ENCODE measurements around the gene CDH13. TPM values are rescaled to one million over a fixed set of nuclear protein-coding genes. Genes with fewer than 3 reads are reported as not detected.

CDH13 gene
- total and polyA plus RNA-seq, 2 donors (not counting 1 experiment from before 2014, with no cell fraction given) = 27.6 to 96.7 TPM

GRCh38 chr16:83272843-83273242, 646.1 kb downstream of the CDH13 start:
- Histone ChIP-seq H3K27ac (ENCODE audit: insufficient read depth, low read length) (no peak overlapping the region), H3K9ac (ENCODE audit: insufficient read depth, low read length) (no peak overlapping the region), H3K79me2 (ENCODE audit: control insufficient read depth, insufficient read depth, low read length) (no peaks in the 10 kb centered on the region), H3K27me3 (ENCODE audit: control insufficient read depth, insufficient read depth, low read length) (no peaks in the 10 kb centered on the region), H3K4me1 (ENCODE audit: control insufficient read depth, extremely low read depth, insufficient read depth, low read length) (no peaks in the 10 kb centered on the region), H4K20me1 (ENCODE audit: control insufficient read depth, extremely low read depth, insufficient read depth, low read length) (no peaks in the 10 kb centered on the region), H3K4me3 (replicated peaks in 1 of 4; ENCODE audit: control extremely low read depth in 1 of 4, insufficient read depth in 1 of 4, low read depth in 3 of 4, low read length in 4 of 4) (no peak overlapping the region), H2AFZ (ENCODE audit: low read length) (no peak overlapping the region), H3K36me3 (ENCODE audit: control insufficient read depth, insufficient read depth, low read length) (no peaks in the 10 kb centered on the region), H3K4me2 (ENCODE audit: extremely low read depth, insufficient read depth, low read length) (no peak overlapping the region), H3K9me3 (ENCODE audit: control insufficient read depth, insufficient read depth, low read depth, low read length) (no peaks in the 10 kb centered on the region)
- no peak for DNase-seq (ENCODE audit: low read depth in 2 of 2)
- TF ChIP-seq, protein P1, sequence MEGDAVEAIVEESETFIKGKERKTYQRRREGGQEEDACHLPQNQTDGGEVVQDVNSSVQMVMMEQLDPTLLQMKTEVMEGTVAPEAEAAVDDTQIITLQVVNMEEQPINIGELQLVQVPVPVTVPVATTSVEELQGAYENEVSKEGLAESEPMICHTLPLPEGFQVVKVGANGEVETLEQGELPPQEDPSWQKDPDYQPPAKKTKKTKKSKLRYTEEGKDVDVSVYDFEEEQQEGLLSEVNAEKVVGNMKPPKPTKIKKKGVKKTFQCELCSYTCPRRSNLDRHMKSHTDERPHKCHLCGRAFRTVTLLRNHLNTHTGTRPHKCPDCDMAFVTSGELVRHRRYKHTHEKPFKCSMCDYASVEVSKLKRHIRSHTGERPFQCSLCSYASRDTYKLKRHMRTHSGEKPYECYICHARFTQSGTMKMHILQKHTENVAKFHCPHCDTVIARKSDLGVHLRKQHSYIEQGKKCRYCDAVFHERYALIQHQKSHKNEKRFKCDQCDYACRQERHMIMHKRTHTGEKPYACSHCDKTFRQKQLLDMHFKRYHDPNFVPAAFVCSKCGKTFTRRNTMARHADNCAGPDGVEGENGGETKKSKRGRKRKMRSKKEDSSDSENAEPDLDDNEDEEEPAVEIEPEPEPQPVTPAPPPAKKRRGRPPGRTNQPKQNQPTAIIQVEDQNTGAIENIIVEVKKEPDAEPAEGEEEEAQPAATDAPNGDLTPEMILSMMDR (conservative IDR thresholded peaks at IDR 0.05 in 1 of 2, IDR thresholded peaks at IDR 0.05 in 1 of 2; ENCODE audit: low read depth in 1 of 2, low read length in 2 of 2) = no peak
- no peak for TF ChIP-seq EZH2 (IDR thresholded peaks at IDR 0.05; ENCODE audit: low read length, missing control alignments)

- Histone ChIP-seq H3K4me3 (replicated peaks in 1 of 4; ENCODE audit: control extremely low read depth in 1 of 4, insufficient read depth in 1 of 4, low read depth in 3 of 4, low read length in 4 of 4) (no peak overlapping the region), H3K4me2 (ENCODE audit: extremely low read depth, insufficient read depth, low read length) (no peak overlapping the region), H3K36me3 (ENCODE audit: control insufficient read depth, insufficient read depth, low read length) (no peaks in the 10 kb centered on the region), H3K27ac (ENCODE audit: insufficient read depth, low read length) (no peak overlapping the region), H3K4me1 (ENCODE audit: control insufficient read depth, extremely low read depth, insufficient read depth, low read length) (no peaks in the 10 kb centered on the region), H3K9me3 (ENCODE audit: control insufficient read depth, insufficient read depth, low read depth, low read length) (no peaks in the 10 kb centered on the region), H2AFZ (ENCODE audit: low read length) (no peak overlapping the region), H4K20me1 (ENCODE audit: control insufficient read depth, extremely low read depth, insufficient read depth, low read length) (no peaks in the 10 kb centered on the region), H3K79me2 (ENCODE audit: control insufficient read depth, insufficient read depth, low read length) (no peaks in the 10 kb centered on the region), H3K9ac (ENCODE audit: insufficient read depth, low read length) (no peak overlapping the region), H3K27me3 (ENCODE audit: control insufficient read depth, insufficient read depth, low read length) (no peaks in the 10 kb centered on the region)
- no peak for TF ChIP-seq EZH2 (IDR thresholded peaks at IDR 0.05; ENCODE audit: low read length, missing control alignments)
- TF ChIP-seq, protein P1 (conservative IDR thresholded peaks at IDR 0.05 in 1 of 2, IDR thresholded peaks at IDR 0.05 in 1 of 2; ENCODE audit: low read depth in 1 of 2, low read length in 2 of 2) = no peak
- DNase-seq (ENCODE audit: low read depth in 2 of 2) = no peak
These were observed 646.9 kb downstream of the CDH13 start for GRCh38 chr16:83273504-83274173.

DNA sequence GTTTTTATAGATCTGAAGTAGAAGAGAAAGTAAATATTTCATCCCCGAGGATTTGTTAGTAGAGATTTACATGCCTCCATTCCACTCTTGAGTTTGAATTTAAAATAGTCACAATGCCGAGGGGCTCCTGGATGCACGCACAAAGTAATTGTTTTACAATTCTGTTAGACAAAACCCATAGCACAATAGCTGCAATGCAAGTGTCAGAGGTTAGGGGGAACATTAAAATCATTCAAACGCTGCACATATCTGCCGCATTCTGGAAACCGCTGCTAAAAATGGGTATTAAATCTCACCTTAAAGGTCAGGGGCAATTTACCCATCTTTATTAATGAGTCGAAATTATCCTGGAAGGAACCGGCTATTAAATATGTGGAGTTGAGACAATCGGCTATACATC, 652.5 kb downstream of the CDH13 start:
- no peak for TF ChIP-seq EZH2 (IDR thresholded peaks at IDR 0.05; ENCODE audit: low read length, missing control alignments)
- TF ChIP-seq, protein P1 (conservative IDR thresholded peaks at IDR 0.05 in 1 of 2, IDR thresholded peaks at IDR 0.05 in 1 of 2; ENCODE audit: low read depth in 1 of 2, low read length in 2 of 2) = no peak
- no peak overlapping the region for H3K9ac ChIP-seq (ENCODE audit: insufficient read depth, low read length)
- no peak overlapping the region for H3K27ac ChIP-seq (ENCODE audit: insufficient read depth, low read length)
- H3K79me2 ChIP-seq (ENCODE audit: control insufficient read depth, insufficient read depth, low read length) = no peaks in the 10 kb centered on the region
- H3K9me3 ChIP-seq (ENCODE audit: control insufficient read depth, insufficient read depth, low read depth, low read length) = no peaks in the 10 kb centered on the region
- H3K4me2 ChIP-seq (ENCODE audit: extremely low read depth, insufficient read depth, low read length) = no peak overlapping the region
- H3K36me3 ChIP-seq (ENCODE audit: control insufficient read depth, insufficient read depth, low read length) = no peaks in the 10 kb centered on the region
- DNase-seq (ENCODE audit: low read depth in 2 of 2) = no peak
- H2AFZ ChIP-seq (ENCODE audit: low read length) = no peak overlapping the region
- no peaks in the 10 kb centered on the region for H4K20me1 ChIP-seq (ENCODE audit: control insufficient read depth, extremely low read depth, insufficient read depth, low read length)
- H3K4me1 ChIP-seq (ENCODE audit: control insufficient read depth, extremely low read depth, insufficient read depth, low read length) = no peaks in the 10 kb centered on the region
- H3K27me3 ChIP-seq (ENCODE audit: control insufficient read depth, insufficient read depth, low read length) = no peaks in the 10 kb centered on the region
- H3K4me3 ChIP-seq (replicated peaks in 1 of 4; ENCODE audit: control extremely low read depth in 1 of 4, insufficient read depth in 1 of 4, low read depth in 3 of 4, low read length in 4 of 4) = no peak overlapping the region

All from fibroblast of lung (primary cell).